NCI-H2227 (cell line): ENCODE measurements around the gene RBM26.
"Not testable (repeated sequence)": the region's sequence is repeated elsewhere in the genome, so short reads cannot be mapped to it uniquely, and the experiment has no call there.

Source experiments
- DNase-seq: peaks from one replicate; lab custom pipeline; 2025; ENCODE audit not compliant: unreplicated experiment; lab: John Stamatoyannopoulos, UW

Gene RBM26

GRCh38 chr13:79387853-79388252 lies 18.2 kb downstream of the RBM26 start:
- DNase-seq, result no peak

GRCh38 chr13:79386125-79386826 lies 19.8 kb downstream of the RBM26 start:
- DNase-seq, result no peak

- no peak for DNase-seq
These were observed 20.4 kb downstream of the RBM26 start for GRCh38 chr13:79385694-79386093.

GRCh38 chr13:79384022-79384610 lies 21.9 kb downstream of the RBM26 start:
- no peak for DNase-seq

- DNase-seq, result no peak
These were observed 23.3 kb downstream of the RBM26 start for GRCh38 chr13:79382545-79383275.

- no peak for DNase-seq
These were observed 25.1 kb downstream of the RBM26 start for GRCh38 chr13:79380997-79381396.

GRCh38 chr13:79379274-79379673 lies 26.8 kb downstream of the RBM26 start:
- DNase-seq, result no peak

- no peak for DNase-seq
These were observed 29.2 kb downstream of the RBM26 start for GRCh38 chr13:79376843-79377242.

- DNase-seq, result no peak
These were observed 31.5 kb downstream of the RBM26 start for GRCh38 chr13:79374578-79374977.

GRCh38 chr13:79373916-79374315 lies 32.1 kb downstream of the RBM26 start:
- DNase-seq, result no peak

GRCh38 chr13:79369226-79369625 lies 36.8 kb downstream of the RBM26 start:
- DNase-seq, result no peak

- no peak for DNase-seq
These were observed 40.1 kb downstream of the RBM26 start for GRCh38 chr13:79365981-79366380.

- DNase-seq, result no peak
These were observed 44.8 kb downstream of the RBM26 start for GRCh38 chr13:79361299-79361698.

- no peak for DNase-seq
These were observed 46.0 kb downstream of the RBM26 start for GRCh38 chr13:79360095-79360494.

GRCh38 chr13:79359064-79359463 lies 47.0 kb downstream of the RBM26 start:
- no peak for DNase-seq

- no peak for DNase-seq
These were observed 51.8 kb downstream of the RBM26 start for GRCh38 chr13:79354285-79354684.

- no peak for DNase-seq
These were observed 52.4 kb downstream of the RBM26 start for GRCh38 chr13:79353693-79354092.

GRCh38 chr13:79352107-79352506 lies 53.9 kb downstream of the RBM26 start:
- no peak for DNase-seq

- DNase-seq, result not testable (repeated sequence)
These were observed 56.4 kb downstream of the RBM26 start for GRCh38 chr13:79349608-79350007.

- no peak for DNase-seq
These were observed 57.0 kb downstream of the RBM26 start for GRCh38 chr13:79349011-79349410.

GRCh38 chr13:79346300-79346914 lies 59.6 kb downstream of the RBM26 start:
- DNase-seq, result no peak

GRCh38 chr13:79341202-79341601 lies 64.9 kb downstream of the RBM26 start:
- DNase-seq, result no peak
